ENCODE measurements around the gene MICU1.

DNA sequence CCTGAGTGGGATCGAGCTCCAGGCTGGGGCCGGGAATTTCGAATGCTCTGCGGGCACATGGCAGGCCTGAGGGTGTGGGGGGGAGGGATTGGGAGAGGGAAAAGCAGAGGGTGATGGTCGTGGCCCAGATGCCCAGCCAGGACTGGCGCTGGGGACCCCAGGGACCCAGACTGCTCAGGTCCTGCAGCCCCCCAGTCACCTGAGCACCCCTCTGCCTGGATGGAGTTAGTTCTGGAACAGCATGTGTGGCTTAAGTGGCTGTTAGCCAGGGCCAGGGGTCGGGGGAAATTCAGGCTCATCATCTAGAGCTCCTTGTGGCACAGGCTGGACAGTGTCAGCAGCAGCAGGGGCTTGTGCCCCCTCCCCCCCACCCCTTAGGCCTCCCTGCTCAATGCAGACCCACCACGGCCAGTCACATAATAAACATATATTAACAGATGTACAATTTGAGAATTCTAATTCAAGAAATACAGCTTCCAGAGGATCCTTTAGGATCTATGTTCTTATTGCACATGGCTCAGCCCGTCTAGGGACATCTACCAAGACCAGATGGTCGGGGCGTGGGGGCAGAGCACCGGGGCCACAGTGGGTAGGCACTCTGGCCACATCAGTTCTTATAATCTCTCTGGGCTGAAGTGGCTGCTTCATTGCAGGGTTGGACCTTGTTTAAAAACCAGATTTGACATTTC is 293.3 kb downstream of the MICU1 start:
- TF ChIP-seq, protein P1, sequence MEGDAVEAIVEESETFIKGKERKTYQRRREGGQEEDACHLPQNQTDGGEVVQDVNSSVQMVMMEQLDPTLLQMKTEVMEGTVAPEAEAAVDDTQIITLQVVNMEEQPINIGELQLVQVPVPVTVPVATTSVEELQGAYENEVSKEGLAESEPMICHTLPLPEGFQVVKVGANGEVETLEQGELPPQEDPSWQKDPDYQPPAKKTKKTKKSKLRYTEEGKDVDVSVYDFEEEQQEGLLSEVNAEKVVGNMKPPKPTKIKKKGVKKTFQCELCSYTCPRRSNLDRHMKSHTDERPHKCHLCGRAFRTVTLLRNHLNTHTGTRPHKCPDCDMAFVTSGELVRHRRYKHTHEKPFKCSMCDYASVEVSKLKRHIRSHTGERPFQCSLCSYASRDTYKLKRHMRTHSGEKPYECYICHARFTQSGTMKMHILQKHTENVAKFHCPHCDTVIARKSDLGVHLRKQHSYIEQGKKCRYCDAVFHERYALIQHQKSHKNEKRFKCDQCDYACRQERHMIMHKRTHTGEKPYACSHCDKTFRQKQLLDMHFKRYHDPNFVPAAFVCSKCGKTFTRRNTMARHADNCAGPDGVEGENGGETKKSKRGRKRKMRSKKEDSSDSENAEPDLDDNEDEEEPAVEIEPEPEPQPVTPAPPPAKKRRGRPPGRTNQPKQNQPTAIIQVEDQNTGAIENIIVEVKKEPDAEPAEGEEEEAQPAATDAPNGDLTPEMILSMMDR (IDR thresholded peaks at IDR 0.05 in 2 of 3, conservative IDR thresholded peaks at IDR 0.05 in 1 of 3; ENCODE audit: borderline replicate concordance in 1 of 3, insufficient read depth in 1 of 3, low read depth in 2 of 3, low read length in 2 of 3) = no peak
- TF ChIP-seq, protein P2, sequence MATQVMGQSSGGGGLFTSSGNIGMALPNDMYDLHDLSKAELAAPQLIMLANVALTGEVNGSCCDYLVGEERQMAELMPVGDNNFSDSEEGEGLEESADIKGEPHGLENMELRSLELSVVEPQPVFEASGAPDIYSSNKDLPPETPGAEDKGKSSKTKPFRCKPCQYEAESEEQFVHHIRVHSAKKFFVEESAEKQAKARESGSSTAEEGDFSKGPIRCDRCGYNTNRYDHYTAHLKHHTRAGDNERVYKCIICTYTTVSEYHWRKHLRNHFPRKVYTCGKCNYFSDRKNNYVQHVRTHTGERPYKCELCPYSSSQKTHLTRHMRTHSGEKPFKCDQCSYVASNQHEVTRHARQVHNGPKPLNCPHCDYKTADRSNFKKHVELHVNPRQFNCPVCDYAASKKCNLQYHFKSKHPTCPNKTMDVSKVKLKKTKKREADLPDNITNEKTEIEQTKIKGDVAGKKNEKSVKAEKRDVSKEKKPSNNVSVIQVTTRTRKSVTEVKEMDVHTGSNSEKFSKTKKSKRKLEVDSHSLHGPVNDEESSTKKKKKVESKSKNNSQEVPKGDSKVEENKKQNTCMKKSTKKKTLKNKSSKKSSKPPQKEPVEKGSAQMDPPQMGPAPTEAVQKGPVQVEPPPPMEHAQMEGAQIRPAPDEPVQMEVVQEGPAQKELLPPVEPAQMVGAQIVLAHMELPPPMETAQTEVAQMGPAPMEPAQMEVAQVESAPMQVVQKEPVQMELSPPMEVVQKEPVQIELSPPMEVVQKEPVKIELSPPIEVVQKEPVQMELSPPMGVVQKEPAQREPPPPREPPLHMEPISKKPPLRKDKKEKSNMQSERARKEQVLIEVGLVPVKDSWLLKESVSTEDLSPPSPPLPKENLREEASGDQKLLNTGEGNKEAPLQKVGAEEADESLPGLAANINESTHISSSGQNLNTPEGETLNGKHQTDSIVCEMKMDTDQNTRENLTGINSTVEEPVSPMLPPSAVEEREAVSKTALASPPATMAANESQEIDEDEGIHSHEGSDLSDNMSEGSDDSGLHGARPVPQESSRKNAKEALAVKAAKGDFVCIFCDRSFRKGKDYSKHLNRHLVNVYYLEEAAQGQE (IDR thresholded peaks at IDR 0.05; ENCODE audit: low read depth) = no peak
- TF ChIP-seq EZH2phosphoT487 (IDR thresholded peaks at IDR 0.05; ENCODE audit: borderline replicate concordance) (no peak), POLR2A (IDR thresholded peaks at IDR 0.05; ENCODE audit: borderline replicate concordance, extremely low read depth, insufficient read depth, insufficient read length) (no peak), SRF (IDR thresholded peaks at IDR 0.05; ENCODE audit: low read depth) (no peak), YY1 (IDR thresholded peaks at IDR 0.05; ENCODE audit: extremely low read depth, insufficient replicate concordance, low read depth, low read length) (no peak)
- TF ChIP-seq, protein P3, sequence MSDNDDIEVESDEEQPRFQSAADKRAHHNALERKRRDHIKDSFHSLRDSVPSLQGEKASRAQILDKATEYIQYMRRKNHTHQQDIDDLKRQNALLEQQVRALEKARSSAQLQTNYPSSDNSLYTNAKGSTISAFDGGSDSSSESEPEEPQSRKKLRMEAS (IDR thresholded peaks at IDR 0.05) = no peak

Data from HCT116 (cell line).